ENCODE measurements around the gene ZNF784. TPM values are rescaled to one million over a fixed set of nuclear protein-coding genes. Genes with fewer than 3 reads are reported as not detected.

Gene ZNF784
- total and polyA plus RNA-seq, 2 of the 13 experiments (the other 11 are each of a cell fraction or from before 2014, with no cell fraction given) = 4.1 to 4.2 TPM

DNA sequence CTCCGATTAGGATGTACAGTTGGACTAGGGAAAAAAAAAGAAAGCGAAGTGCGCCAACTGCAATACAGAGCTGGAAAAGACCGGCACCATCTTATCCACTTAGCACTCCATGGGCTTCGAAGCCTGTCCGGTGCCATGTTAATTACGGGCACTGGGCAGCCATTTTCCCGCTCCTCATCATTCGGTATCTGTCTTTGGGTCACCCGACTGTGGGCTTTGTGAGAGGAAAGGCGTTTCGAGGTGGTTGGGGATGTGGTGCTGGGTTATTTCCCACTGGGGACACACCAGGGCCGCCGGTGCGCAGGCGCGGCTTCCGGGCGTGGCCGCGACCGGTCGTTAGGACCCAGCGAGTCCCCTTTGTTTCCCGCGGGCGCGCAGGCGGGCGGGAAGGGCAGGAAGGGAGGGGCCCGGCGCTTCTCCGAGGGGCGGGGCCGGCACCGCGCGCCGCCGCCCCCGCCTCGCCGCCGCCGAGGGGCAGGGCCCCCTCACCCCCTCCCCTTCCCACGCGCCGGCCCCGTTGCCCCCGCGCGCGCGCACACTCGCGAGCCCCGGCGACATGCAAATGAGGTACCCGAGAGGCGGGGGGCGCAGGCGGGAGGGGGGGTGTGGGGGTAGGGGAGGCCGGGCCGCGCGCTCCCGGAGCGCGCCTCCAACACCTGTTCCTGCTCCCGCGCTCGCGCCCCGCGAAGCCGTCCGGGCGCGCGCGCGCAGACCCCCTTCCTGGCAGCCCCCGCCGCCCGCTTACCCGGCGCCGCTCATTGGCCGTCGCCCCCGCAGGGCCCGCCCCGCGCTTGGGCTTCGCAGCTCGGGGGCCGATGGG, 24.3 kb downstream of the ZNF784 start, which contains the start of gene ZNF524 (continued):
- 0 out of 2 replicates have a peak, but pooled peaks have one; percentile 69 for TF ChIP-seq ZSCAN29 (CRISPR knock-in tag; conservative IDR thresholded peaks at IDR 0.05)
- no peak for TF ChIP-seq PTBP1 (IDR thresholded peaks at IDR 0.05; ENCODE audit: low read depth, low read length, poor library complexity, severe bottlenecking)
- TF ChIP-seq, protein P1, sequence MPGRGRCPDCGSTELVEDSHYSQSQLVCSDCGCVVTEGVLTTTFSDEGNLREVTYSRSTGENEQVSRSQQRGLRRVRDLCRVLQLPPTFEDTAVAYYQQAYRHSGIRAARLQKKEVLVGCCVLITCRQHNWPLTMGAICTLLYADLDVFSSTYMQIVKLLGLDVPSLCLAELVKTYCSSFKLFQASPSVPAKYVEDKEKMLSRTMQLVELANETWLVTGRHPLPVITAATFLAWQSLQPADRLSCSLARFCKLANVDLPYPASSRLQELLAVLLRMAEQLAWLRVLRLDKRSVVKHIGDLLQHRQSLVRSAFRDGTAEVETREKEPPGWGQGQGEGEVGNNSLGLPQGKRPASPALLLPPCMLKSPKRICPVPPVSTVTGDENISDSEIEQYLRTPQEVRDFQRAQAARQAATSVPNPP (CRISPR knock-in tag; IDR thresholded peaks at IDR 0.05) = 0 out of 2 replicates have a peak, but pooled peaks have one; percentile 51
- no peak for TF ChIP-seq ZNF253 (CRISPR knock-in tag; IDR thresholded peaks at IDR 0.05; ENCODE audit: borderline replicate concordance)
- 0 out of 2 replicates have a peak, but pooled peaks have one; percentile 22 for TF ChIP-seq SOX13 (IDR thresholded peaks at IDR 0.05)
- peak in 1 of 2 experiments; percentile 58; a peak in 2 of 4 replicates for TF ChIP-seq SOX13 (CRISPR knock-in tag; conservative IDR thresholded peaks at IDR 0.05 in 1 of 2, IDR thresholded peaks at IDR 0.05 in 1 of 2)
- TF ChIP-seq RXRA (CRISPR knock-in tag; IDR thresholded peaks at IDR 0.05) = 0 out of 2 replicates have a peak, but pooled peaks have one; percentile 12
- 0 out of 2 replicates have a peak, but pooled peaks have one; percentile 22 for TF ChIP-seq NR2F6 (IDR thresholded peaks at IDR 0.05)
- no peak for TF ChIP-seq NR2F6 (CRISPR knock-in tag; IDR thresholded peaks at IDR 0.05)
- no peak; the same call in 1 of the 2 replicates for TF ChIP-seq ZNF790 (CRISPR knock-in tag; IDR thresholded peaks at IDR 0.05; ENCODE audit: borderline replicate concordance)
- TF ChIP-seq ETV6 (CRISPR knock-in tag; conservative IDR thresholded peaks at IDR 0.05) = 0 out of 2 replicates have a peak, but pooled peaks have one; percentile 44
- no peak for TF ChIP-seq ZNF615 (CRISPR knock-in tag; IDR thresholded peaks at IDR 0.05; ENCODE audit: borderline replicate concordance)
- TF ChIP-seq, protein P2, sequence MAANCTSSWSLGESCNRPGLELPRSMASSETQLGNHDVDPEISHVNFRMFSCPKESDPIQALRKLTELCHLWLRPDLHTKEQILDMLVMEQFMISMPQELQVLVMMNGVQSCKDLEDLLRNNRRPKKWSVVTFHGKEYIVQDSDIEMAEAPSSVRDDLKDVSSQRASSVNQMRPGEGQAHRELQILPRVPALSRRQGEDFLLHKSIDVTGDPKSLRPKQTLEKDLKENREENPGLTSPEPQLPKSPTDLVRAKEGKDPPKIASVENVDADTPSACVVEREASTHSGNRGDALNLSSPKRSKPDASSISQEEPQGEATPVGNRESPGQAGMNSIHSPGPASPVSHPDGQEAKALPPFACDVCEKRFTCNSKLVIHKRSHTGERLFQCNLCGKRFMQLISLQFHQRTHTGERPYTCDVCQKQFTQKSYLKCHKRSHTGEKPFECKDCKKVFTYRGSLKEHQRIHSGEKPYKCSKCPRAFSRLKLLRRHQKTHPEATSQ (CRISPR knock-in tag; IDR thresholded peaks at IDR 0.05; ENCODE audit: borderline replicate concordance) = no peak
- TF ChIP-seq ZNF446 (CRISPR knock-in tag; IDR thresholded peaks at IDR 0.05) = no peak
- TF ChIP-seq, protein P3, sequence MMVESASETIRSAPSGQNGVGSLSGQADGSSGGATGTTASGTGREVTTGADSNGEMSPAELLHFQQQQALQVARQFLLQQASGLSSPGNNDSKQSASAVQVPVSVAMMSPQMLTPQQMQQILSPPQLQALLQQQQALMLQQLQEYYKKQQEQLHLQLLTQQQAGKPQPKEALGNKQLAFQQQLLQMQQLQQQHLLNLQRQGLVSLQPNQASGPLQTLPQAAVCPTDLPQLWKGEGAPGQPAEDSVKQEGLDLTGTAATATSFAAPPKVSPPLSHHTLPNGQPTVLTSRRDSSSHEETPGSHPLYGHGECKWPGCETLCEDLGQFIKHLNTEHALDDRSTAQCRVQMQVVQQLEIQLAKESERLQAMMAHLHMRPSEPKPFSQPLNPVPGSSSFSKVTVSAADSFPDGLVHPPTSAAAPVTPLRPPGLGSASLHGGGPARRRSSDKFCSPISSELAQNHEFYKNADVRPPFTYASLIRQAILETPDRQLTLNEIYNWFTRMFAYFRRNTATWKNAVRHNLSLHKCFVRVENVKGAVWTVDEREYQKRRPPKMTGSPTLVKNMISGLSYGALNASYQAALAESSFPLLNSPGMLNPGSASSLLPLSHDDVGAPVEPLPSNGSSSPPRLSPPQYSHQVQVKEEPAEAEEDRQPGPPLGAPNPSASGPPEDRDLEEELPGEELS (CRISPR knock-in tag; IDR thresholded peaks at IDR 0.05) = no peak
- TF ChIP-seq MAZ (IDR thresholded peaks at IDR 0.05; ENCODE audit: borderline replicate concordance, low read depth, low read length) = peak; percentile 88
- no peak; the same call in 1 of the 2 replicates for TF ChIP-seq MAZ (CRISPR knock-in tag; IDR thresholded peaks at IDR 0.05; ENCODE audit: low read depth)
- no peak for TF ChIP-seq RAD51 (IDR thresholded peaks at IDR 0.05; ENCODE audit: borderline replicate concordance)
- TF ChIP-seq HMGA1 (CRISPR knock-in tag; conservative IDR thresholded peaks at IDR 0.05) = no peak
- TF ChIP-seq, protein P4, sequence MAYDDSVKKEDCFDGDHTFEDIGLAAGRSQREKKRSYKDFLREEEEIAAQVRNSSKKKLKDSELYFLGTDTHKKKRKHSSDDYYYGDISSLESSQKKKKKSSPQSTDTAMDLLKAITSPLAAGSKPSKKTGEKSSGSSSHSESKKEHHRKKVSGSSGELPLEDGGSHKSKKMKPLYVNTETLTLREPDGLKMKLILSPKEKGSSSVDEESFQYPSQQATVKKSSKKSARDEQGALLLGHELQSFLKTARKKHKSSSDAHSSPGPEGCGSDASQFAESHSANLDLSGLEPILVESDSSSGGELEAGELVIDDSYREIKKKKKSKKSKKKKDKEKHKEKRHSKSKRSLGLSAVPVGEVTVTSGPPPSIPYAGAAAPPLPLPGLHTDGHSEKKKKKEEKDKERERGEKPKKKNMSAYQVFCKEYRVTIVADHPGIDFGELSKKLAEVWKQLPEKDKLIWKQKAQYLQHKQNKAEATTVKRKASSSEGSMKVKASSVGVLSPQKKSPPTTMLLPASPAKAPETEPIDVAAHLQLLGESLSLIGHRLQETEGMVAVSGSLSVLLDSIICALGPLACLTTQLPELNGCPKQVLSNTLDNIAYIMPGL (CRISPR knock-in tag; IDR thresholded peaks at IDR 0.05; ENCODE audit: borderline replicate concordance in 1 of 2, low read depth in 1 of 2) = no peak; a peak in 1 of 4 replicates
- peak; percentile 74 for TF ChIP-seq XRCC5 (optimal IDR thresholded peaks at IDR 0.05; ENCODE audit: low read length)

All from HepG2 (cell line).